HepG2 (cell line): ENCODE measurements around the gene LRRC28. TPM values are rescaled to one million over a fixed set of nuclear protein-coding genes. Genes with fewer than 3 reads are reported as not detected.

Source experiments
- ATAC-seq: fragments of 200-7000 bp; cut with Tn5 transposase; 3 replicates; pipeline ENCODE4 v1.9.1; 2020; ENCODE audit warnings: mild to moderate bottlenecking, moderate library complexity
- BruUV-seq: library from RNA; stranded (reverse); fragments of 400-500 nt; replicated peaks from 2 replicates; lab custom pipeline; 2021; lab: Mats Ljungman, UMichigan
- CTCF ChIA-PET: fragments of 300-600 bp; formaldehyde crosslinking; extraction: SDS; loops from one replicate; lab custom pipeline; 2021; ENCODE audit warnings: low total read pairs, inconsistent platforms, low intra/inter-chr PET ratio; lab: Yijun Ruan, JAX
- POLR2A ChIA-PET: fragments of 350-600 bp; sonication (Branson Sonifier 250); formaldehyde crosslinking; loops from one replicate; lab custom pipeline; 2020; ENCODE audit warnings: antibody characterized with exemption, inconsistent platforms; lab: Yijun Ruan, JAX
- DNase-seq: peaks from one replicate; pipeline ENCODE4 v3.0.0-alpha.2; 2015; ENCODE audit warnings: low spot score
- FAIRE-seq: peaks from 3 replicates; lab custom pipeline; 2011; peaks lifted over from hg19 to GRCh38; lab: Jason Lieb, UNC
- H2AFZ ChIP-seq: one replicate; pipeline ENCODE4 v1.6.1; 2011; ENCODE audit warnings: low read length, inconsistent platforms
- H3K27ac ChIP-seq: fragments of 300-600 bp; 3 replicates; pipeline ENCODE4 v1.8.0; 2011; ENCODE audit warnings: mixed run types, mild to moderate bottlenecking, mixed read lengths, low read length, inconsistent platforms; ENCODE audit not compliant: insufficient read depth; ENCODE audit errors: extremely low read length
- H3K27me3 ChIP-seq, 2 experiments: fragments of 200-600 bp in 1 of 2; 2 replicates in 1 of 2; 3 replicates in 1 of 2; pipeline versions ENCODE4 v1.6.0 to v1.8.0; 2011; ENCODE audit warnings: low read length in 2 of 2, mild to moderate bottlenecking in 2 of 2, moderate library complexity in 2 of 2, inconsistent platforms in 1 of 2; ENCODE audit not compliant: insufficient read depth in 2 of 2, control insufficient read depth in 1 of 2
- H3K36me3 ChIP-seq, 2 experiments: fragments of 200-600 bp in 1 of 2; replicated peaks in 1 of 2; 2 replicates in 1 of 2; 3 replicates in 1 of 2; pipeline versions ENCODE4 v1.5.1 to v1.8.0; 2011; ENCODE audit warnings: low read length in 2 of 2, inconsistent platforms in 1 of 2; ENCODE audit not compliant: insufficient read depth in 2 of 2, control insufficient read depth in 1 of 2
- H3K4me1 ChIP-seq: 2 replicates; pipeline ENCODE4 v1.5.1; 2012; ENCODE audit warnings: low read length, inconsistent platforms; ENCODE audit not compliant: insufficient read depth
- H3K4me2 ChIP-seq: 2 replicates; pipeline ENCODE4 v1.6.0; 2011; ENCODE audit warnings: low read depth, low read length, inconsistent platforms
- H3K4me3 ChIP-seq, 3 experiments: fragments of 200-600 bp in 1 of 3; sonication (generic), shearing (Covaris generic) in 1 of 3; replicated peaks in 1 of 3; 2 replicates each; pipeline ENCODE4 v1.5.1; 2011 to 2016; ENCODE audit warnings: low read length in 3 of 3, inconsistent platforms in 2 of 3, low read depth in 2 of 3, mild to moderate bottlenecking in 2 of 3, control low read depth in 1 of 3, mixed read lengths in 1 of 3; ENCODE audit not compliant: insufficient read depth in 1 of 3
- H3K79me2 ChIP-seq: one replicate; pipeline ENCODE4 v1.6.1; 2011; ENCODE audit warnings: low read length, inconsistent platforms; ENCODE audit not compliant: insufficient read depth
- H3K9ac ChIP-seq: 2 replicates; pipeline ENCODE4 v1.6.0; 2011; ENCODE audit warnings: mild to moderate bottlenecking, low read depth, low read length, inconsistent platforms; ENCODE audit not compliant: insufficient read depth
- H3K9me3 ChIP-seq: 2 replicates; pipeline ENCODE4 v1.5.1; 2012; ENCODE audit warnings: mild to moderate bottlenecking, low read length
- H4K20me1 ChIP-seq: 2 replicates; pipeline ENCODE4 v1.6.0; 2011; ENCODE audit warnings: inconsistent platforms, mild to moderate bottlenecking, low read length, moderate library complexity; ENCODE audit not compliant: insufficient read depth
- DRAP1 ChIP-seq: IDR thresholded peaks from 2 replicates; pipeline ENCODE4 v1.6.1; 2016; ENCODE audit warnings: missing genetic modification reagents, missing compliant biosample characterization
- FOXK1 ChIP-seq: sonication (generic); formaldehyde crosslinking; IDR thresholded peaks from 2 replicates; pipeline ENCODE4 v1.4.0; 2020; ENCODE audit warnings: low read depth, missing genetic modification reagents, borderline replicate concordance
- GABPB1 ChIP-seq: IDR thresholded peaks from 2 replicates; pipeline ENCODE4 v1.6.1; 2016; ENCODE audit warnings: mild to moderate bottlenecking, missing genetic modification reagents, moderate library complexity, missing compliant biosample characterization
- HIC2 ChIP-seq: sonication (generic); formaldehyde crosslinking; IDR thresholded peaks from 2 replicates; pipeline ENCODE4 v1.9.0; 2022; ENCODE audit warnings: low read depth, missing genetic modification reagents
- HNF4G ChIP-seq, 2 experiments: sonication (generic) in 1 of 2; formaldehyde crosslinking in 1 of 2; IDR thresholded peaks; 2 replicates each; pipeline versions ENCODE4 v1.4.0 to v1.6.1; 2011 to 2020; ENCODE audit warnings: borderline replicate concordance in 2 of 2, low read depth in 2 of 2, mild to moderate bottlenecking in 2 of 2, low read length in 1 of 2, missing genetic modification reagents in 1 of 2, moderate library complexity in 1 of 2
- HNRNPLL ChIP-seq: fragments of 200-400 bp; formaldehyde crosslinking; IDR thresholded peaks from 2 replicates; pipeline ENCODE4 v1.6.1; 2017; ENCODE audit warnings: mild to moderate bottlenecking, low read depth, low read length; ENCODE audit not compliant: poor library complexity, severe bottlenecking
- IRF2 ChIP-seq: IDR thresholded peaks from 2 replicates; pipeline ENCODE4 v1.6.1; 2018; ENCODE audit warnings: missing genetic modification reagents, missing compliant biosample characterization
- KDM4B ChIP-seq: sonication (generic); formaldehyde crosslinking; IDR thresholded peaks from 2 replicates; pipeline ENCODE4 v1.4.0; 2020; ENCODE audit warnings: missing genetic modification reagents
- MYC ChIP-seq: sonication (generic); formaldehyde crosslinking; IDR thresholded peaks from 2 replicates; pipeline ENCODE4 v1.9.0; 2021; ENCODE audit warnings: missing genetic modification reagents, borderline replicate concordance
- NFYB ChIP-seq: sonication (generic); formaldehyde crosslinking; IDR thresholded peaks from 2 replicates; pipeline ENCODE4 v1.4.0; 2020; ENCODE audit warnings: missing genetic modification reagents
- NR2F1 ChIP-seq, 2 experiments: fragments of 450-650 bp in 1 of 2; formaldehyde crosslinking in 1 of 2; IDR thresholded peaks; 2 replicates each; pipeline versions ENCODE4 v1.5.0 to v1.6.1; 2016 to 2020; ENCODE audit warnings: mild to moderate bottlenecking in 1 of 2, missing compliant biosample characterization in 1 of 2, missing genetic modification reagents in 1 of 2, moderate library complexity in 1 of 2
- RAD21 ChIP-seq: fragments of 450-650 bp; formaldehyde crosslinking; IDR thresholded peaks from 2 replicates; pipeline ENCODE4 v1.5.0; 2020; ENCODE audit warnings: mild to moderate bottlenecking
- SOX6 ChIP-seq, 2 experiments: fragments of 450-650 bp in 1 of 2; sonication (generic) in 1 of 2; formaldehyde crosslinking in 1 of 2; IDR thresholded peaks; 2 replicates each; pipeline versions ENCODE4 v1.4.0 to v1.6.1; 2017 to 2020; ENCODE audit warnings: antibody characterized with exemption in 1 of 2, mild to moderate bottlenecking in 1 of 2, missing genetic modification reagents in 1 of 2
- YEATS2 ChIP-seq: sonication (generic); formaldehyde crosslinking; IDR thresholded peaks from 2 replicates; pipeline ENCODE4 v1.4.0; 2020; ENCODE audit warnings: missing genetic modification reagents, borderline replicate concordance
- ZBTB43 ChIP-seq: sonication (generic); formaldehyde crosslinking; conservative IDR thresholded peaks from 2 replicates; pipeline ENCODE4 v1.4.0; 2020; ENCODE audit warnings: missing genetic modification reagents
- ZNF292 ChIP-seq: sonication (generic); formaldehyde crosslinking; IDR thresholded peaks from 2 replicates; pipeline ENCODE4 v1.8.1; 2022; ENCODE audit warnings: mild to moderate bottlenecking, low read depth, missing genetic modification reagents, borderline replicate concordance
- ZNF335 ChIP-seq: sonication (generic); formaldehyde crosslinking; IDR thresholded peaks from 2 replicates; pipeline ENCODE4 v1.4.0; 2020; ENCODE audit warnings: missing genetic modification reagents
- ZNF430 ChIP-seq: sonication (generic); formaldehyde crosslinking; IDR thresholded peaks from 2 replicates; pipeline ENCODE4 v1.9.0; 2021; ENCODE audit warnings: mild to moderate bottlenecking, missing genetic modification reagents
- ZNF547 ChIP-seq: sonication (generic); formaldehyde crosslinking; IDR thresholded peaks from 2 replicates; pipeline ENCODE4 v1.5.1; 2020; ENCODE audit warnings: mild to moderate bottlenecking, missing genetic modification reagents
- ZNF878 ChIP-seq: sonication (generic); formaldehyde crosslinking; IDR thresholded peaks from 2 replicates; pipeline ENCODE4 v1.8.1; 2023; ENCODE audit warnings: mild to moderate bottlenecking, missing genetic modification reagents, moderate library complexity
- WGBS: methylation state at CpG from one replicate; pipeline ENCODE4 v1.1.6; 2017; ENCODE audit warnings: low lambda C conversion rate; 5-methylcytosine and 5-hydroxymethylcytosine counted together
- in situ Hi-C: cut with HindIII; loops from 2 replicates; pipeline ENCODE4 v1.10.0; 2017; ENCODE audit warnings: low pct_unique_long_range_greater_than_20kb; ENCODE audit not compliant: extremely low pct_ligation_motif_present
- intact Hi-C: fragments of 100-400 bp; cut with micrococcal nuclease; formaldehyde crosslinking; loops from one replicate; pipeline ENCODE4 v1.10.0; 2022; ENCODE audit not compliant: unreplicated experiment
- polyA plus RNA-seq, 8 experiments: library from polyadenylated mRNA; depleted of rRNA in 3 of 8; stranded (reverse) in 7 of 8; unstranded in 1 of 8; fragments of >200 nt; fragmentation: Illumina TruSeq in 4 of 8; extraction: Trizol in 4 of 8; gene quantifications; 2 replicates each; pipeline versions ENCODE4 v1.2.1 to v1.2.3, GENCODE V29; 2011 to 2016; ENCODE audit warnings: low read depth in 4 of 8, missing spikeins in 1 of 8, mixed read lengths in 1 of 8; ENCODE audit not compliant: insufficient read depth in 1 of 8
- total RNA-seq, 5 experiments: library from RNA; depleted of rRNA; stranded (reverse); fragments of >200 nt; fragmentation: Illumina TruSeq; extraction: Trizol; gene quantifications; 2 replicates each; pipeline ENCODE4 v1.2.3, GENCODE V29; 2016; ENCODE audit warnings: low read depth in 1 of 5

LRRC28 gene
- total and polyA plus RNA-seq, 2 of the 13 experiments (the other 11 are each of a cell fraction or from before 2014, with no cell fraction given) = 17.5 to 21.3 TPM

- DNase-seq (peak; percentile 89), FAIRE-seq (peak; percentile 63), ATAC-seq (peak; percentile 95)
- in situ Hi-C loops (loop anchor here (25.0 kb wide), 1 partner anchor 291 kb away; no protein-coding TSS in a partner anchor), intact Hi-C loops (no loop called here)
- Histone ChIP-seq H4K20me1 (no peaks in the 10 kb centered on the region), H3K79me2 (no peaks in the 10 kb centered on the region), H2AFZ (no peak overlapping the region), H3K9me3 (no peaks in the 10 kb centered on the region), H3K9ac (peak overlapping the region; percentile 77), H3K27me3 (no peaks in the 10 kb centered on the region), H3K4me3 (peak overlapping the region; percentile 45 to 67 (median 62); a peak in 5 of 6 replicates), H3K36me3 (no peaks in the 10 kb centered on the region), H3K4me2 (peak overlapping the region; percentile 89), H3K4me1 (peaks cover 60% of the 10 kb centered on the region), H3K27ac (peak overlapping the region; percentile 96)
- 0% methylated on average over 6 of the region's 6 CpGs for WGBS
- BruUV-seq = no TSS peak
- ChIA-PET CTCF (no interaction called here), POLR2A (interaction anchor here (0.7 to 2.2 kb wide), 18 partner anchors 9 to 312 kb away, joined by 3 to 14 read pairs (median 4); partner anchors contain the start of genes LRRC28, LYSMD4 and MEF2A)
- peak; percentile 48; the same call in 1 of the 2 replicates for TF ChIP-seq ZBTB43 (CRISPR knock-in tag)
- TF ChIP-seq RAD21 (CRISPR knock-in tag) = peak; percentile 56
- no peak for TF ChIP-seq SOX6 (IDR thresholded peaks at IDR 0.05)
- TF ChIP-seq SOX6 (CRISPR knock-in tag; IDR thresholded peaks at IDR 0.05) = peak; percentile 89
- 0 out of 4 replicates have a peak, but pooled peaks of 1 of the 2 experiments have one; percentile 33 for TF ChIP-seq NR2F1 (CRISPR knock-in tag; IDR thresholded peaks at IDR 0.05)
- TF ChIP-seq MYC = peak; percentile 50; the same call in 1 of the 2 replicates
- TF ChIP-seq DRAP1 (CRISPR knock-in tag) = peak; percentile 89
- 0 out of 2 replicates have a peak, but pooled peaks have one; percentile 43 for TF ChIP-seq HIC2 (CRISPR knock-in tag)
- 0 out of 2 replicates have a peak, but pooled peaks have one; percentile 29 for TF ChIP-seq YEATS2 (CRISPR knock-in tag)
- 0 out of 2 replicates have a peak, but pooled peaks have one; percentile 56 for TF ChIP-seq ZNF878
- no peak for TF ChIP-seq HNRNPLL
- no peak; the same call in 1 of the 2 replicates for TF ChIP-seq KDM4B (CRISPR knock-in tag)
- TF ChIP-seq ZNF547 (CRISPR knock-in tag) = peak; percentile 56; the same call in 1 of the 2 replicates
- TF ChIP-seq HNF4G (IDR thresholded peaks at IDR 0.05; ENCODE audit: borderline replicate concordance, low read depth, low read length) = 0 out of 2 replicates have a peak, but pooled peaks have one; percentile 5
- no peak for TF ChIP-seq HNF4G (CRISPR knock-in tag; IDR thresholded peaks at IDR 0.05; ENCODE audit: borderline replicate concordance, low read depth)
- peak; percentile 36; the same call in 1 of the 2 replicates for TF ChIP-seq GABPB1 (CRISPR knock-in tag)
- peak; percentile 80 for TF ChIP-seq FOXK1 (CRISPR knock-in tag)
- TF ChIP-seq IRF2 (CRISPR knock-in tag) = peak; percentile 57; the same call in 1 of the 2 replicates
- TF ChIP-seq ZNF335 = peak; percentile 57; the same call in 1 of the 2 replicates
- peak; percentile 90; the same call in 1 of the 2 replicates for TF ChIP-seq ZNF292 (CRISPR knock-in tag)
- peak; percentile 50; the same call in 1 of the 2 replicates for TF ChIP-seq ZNF430 (CRISPR knock-in tag)
- no peak for TF ChIP-seq NFYB (CRISPR knock-in tag)
Observed at GRCh38 chr15:99421172-99421656, 169.9 kb downstream of the LRRC28 start.
